ENCODE data around the gene BAX.

BAX gene

GRCh38 chr19:48999481-49000325 is 45.0 kb downstream of the BAX start:
- no peak overlapping the region for H3K4me3 ChIP-seq
- no peak overlapping the region for H3K27ac ChIP-seq

GRCh38 chr19:49004133-49004532 is 49.5 kb downstream of the BAX start:
- Histone ChIP-seq H3K27ac (no peak overlapping the region), H3K4me3 (no peak overlapping the region)

DNA sequence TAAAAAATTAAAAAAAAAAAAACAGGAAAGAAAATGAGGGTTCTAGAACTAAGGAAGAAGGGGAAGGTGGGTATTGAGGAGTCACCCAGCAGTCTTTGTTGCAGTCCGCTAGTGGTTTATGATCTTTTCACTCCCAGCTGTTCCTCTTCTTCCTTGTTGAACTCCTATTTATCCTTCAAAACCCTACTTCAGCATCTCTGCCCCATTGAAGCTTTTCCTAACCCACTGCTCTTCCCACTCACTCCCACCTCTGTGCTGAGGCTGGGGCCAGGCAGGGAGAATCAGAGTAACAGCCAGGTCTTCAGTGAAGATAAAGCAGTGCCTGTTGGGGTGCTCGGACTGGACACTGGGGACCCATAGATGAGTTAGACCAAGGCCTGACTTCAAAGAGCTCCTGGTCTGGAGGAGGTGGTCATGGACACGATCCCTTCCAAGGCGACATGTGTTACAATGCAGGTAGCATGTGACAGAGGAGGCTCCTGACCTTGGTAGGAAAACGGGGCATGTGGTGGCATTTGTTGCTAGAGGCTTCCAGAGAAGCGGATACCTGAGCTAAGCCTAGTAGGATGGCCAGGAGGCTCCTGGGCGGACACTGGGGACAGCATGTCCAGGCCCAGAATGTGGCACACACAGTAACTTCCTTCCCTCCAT is 50.4 kb downstream of the BAX start:
- H3K4me3 ChIP-seq: no peak overlapping the region

GRCh38 chr19:49006905-49007304 is 52.2 kb downstream of the BAX start:
- H3K27ac ChIP-seq: no peak overlapping the region
- H3K4me3 ChIP-seq: no peak overlapping the region

More for the DNA sequence above, 50.4 kb downstream of the BAX start:
- H3K27ac ChIP-seq: no peak overlapping the region

GRCh38 chr19:49009828-49010227 is 55.2 kb downstream of the BAX start:
- no peak overlapping the region for H3K27ac ChIP-seq
- H3K4me3 ChIP-seq: no peak overlapping the region

DNA sequence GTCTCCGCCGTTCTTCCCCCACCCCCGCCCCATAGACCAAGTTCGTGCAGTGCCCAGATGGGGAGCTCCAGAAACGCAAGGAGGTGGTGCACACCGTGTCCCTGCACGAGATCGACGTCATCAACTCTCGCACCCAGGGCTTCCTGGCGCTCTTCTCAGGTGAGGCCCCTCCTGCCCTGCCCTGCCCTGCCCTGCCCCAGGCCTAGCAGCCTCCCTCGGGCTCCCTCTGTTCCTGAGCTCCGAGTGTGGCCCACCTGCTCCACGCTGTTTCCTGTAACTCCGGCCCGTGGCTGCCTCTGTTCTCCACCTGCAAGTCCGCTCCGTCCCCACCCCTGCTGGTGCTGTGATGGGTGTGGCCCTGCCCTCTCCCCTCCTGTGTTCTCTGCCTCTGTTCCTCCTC is 55.8 kb downstream of the BAX start:
- Histone ChIP-seq H3K4me3 (no peak overlapping the region), H3K27ac (no peak overlapping the region)

GRCh38 chr19:49011194-49011593 is 56.5 kb downstream of the BAX start:
- H3K4me3 ChIP-seq: no peak overlapping the region
- H3K27ac ChIP-seq: no peak overlapping the region

Data from skin epidermis (tissue), 12 donors.